ENCODE data around the gene SMPDL3B. TPM values are rescaled to one million over a fixed set of nuclear protein-coding genes. Genes with fewer than 3 reads are reported as not detected.

The SMPDL3B gene
- total RNA-seq, 1 experiment from 2014 or later: 51.3 TPM

DNA sequence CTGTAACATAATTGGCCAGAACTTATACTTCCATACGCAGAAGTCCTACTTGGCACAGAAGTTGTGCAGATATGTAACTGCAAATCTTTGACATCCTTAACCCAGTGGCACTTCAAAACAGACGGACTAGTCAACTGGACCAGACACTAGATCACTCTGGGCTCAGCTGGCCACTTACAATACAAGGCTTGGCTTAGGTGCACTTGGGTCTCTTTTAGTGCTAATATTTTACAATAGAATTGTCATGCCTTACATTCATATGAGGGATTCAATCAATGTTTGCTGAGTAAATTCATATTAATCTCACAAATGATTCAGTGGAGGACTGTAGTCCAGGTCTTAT is 45.0 kb downstream of the SMPDL3B start:
- Histone ChIP-seq H2BK120ac (ENCODE audit: low read depth, low read length, poor library complexity, severe bottlenecking) (no peak overlapping the region), H3K79me1 (ENCODE audit: insufficient read depth, low read depth, low read length, poor library complexity, severe bottlenecking) (no peaks in the 10 kb centered on the region), H3K9ac (ENCODE audit: extremely low read depth, insufficient read length, low read length) (no peak overlapping the region), H3K27ac (ENCODE audit: insufficient read length, low read depth, low read length) (no peak overlapping the region), H2AFZ (ENCODE audit: low read length) (no peak overlapping the region), H4K8ac (replicated peaks; ENCODE audit: insufficient read length, low read depth, low read length) (no peak overlapping the region), H3K4ac (ENCODE audit: low read depth, low read length) (no peak overlapping the region), H4K20me1 (ENCODE audit: control insufficient read depth, insufficient read depth, insufficient read length) (no peaks in the 10 kb centered on the region), H3K18ac (ENCODE audit: insufficient read length, low read depth, low read length) (no peak overlapping the region), H3K9me3 (ENCODE audit: control insufficient read depth, low read depth, low read length) (no peaks in the 10 kb centered on the region), H3K56ac (ENCODE audit: insufficient read length, low read depth, low read length) (no peak overlapping the region), H2BK20ac (ENCODE audit: low read depth, low read length, poor library complexity, severe bottlenecking) (no peak overlapping the region), H3K4me2 (ENCODE audit: insufficient read depth, insufficient read length, low read length) (no peak overlapping the region), H3K23me2 (ENCODE audit: insufficient read length, low read depth, low read length, poor library complexity, severe bottlenecking) (no peaks in the 10 kb centered on the region), H2AK5ac (ENCODE audit: insufficient read length, low read length) (no peak overlapping the region), H2BK5ac (ENCODE audit: insufficient read length, low read length) (no peak overlapping the region), H3K23ac (ENCODE audit: insufficient read length, low read depth, low read length) (no peak overlapping the region), H3K27me3 (ENCODE audit: insufficient read depth, low read length) (no peaks in the 10 kb centered on the region), H3K79me2 (ENCODE audit: insufficient read depth, low read length) (no peaks in the 10 kb centered on the region), H2BK15ac (ENCODE audit: low read depth, low read length) (no peak overlapping the region), H3K4me1 (ENCODE audit: insufficient read depth, low read length) (no peaks in the 10 kb centered on the region), H4K5ac (ENCODE audit: insufficient read length, low read depth, low read length) (no peak overlapping the region), H3K14ac (ENCODE audit: insufficient read depth, low read length) (no peak overlapping the region), H3T11ph (ENCODE audit: low read length) (no peak overlapping the region), H4K91ac (ENCODE audit: insufficient read length, low read depth, low read length) (no peak overlapping the region), H2BK12ac (ENCODE audit: insufficient read length, low read depth, low read length) (no peak overlapping the region)
- H3K4me3 Mint-ChIP-seq: no peak overlapping the region
- no peaks in the 10 kb centered on the region for H3K27me3 Mint-ChIP-seq (ENCODE audit: low read depth)
- no peak overlapping the region for H3K27ac Mint-ChIP-seq
- TF ChIP-seq CTCF (conservative IDR thresholded peaks at IDR 0.05): no peak
- no peak for DNase-seq
- H3K9me3 Mint-ChIP-seq: no peaks in the 10 kb centered on the region
- peaks cover 0 to 10% (median 8%) of the 10 kb centered on the region in 3 experiments; a peak in 4 of 7 replicates for H3K36me3 Mint-ChIP-seq (ENCODE audit: insufficient read depth in 1 of 3, low read depth in 3 of 3)
- WGBS (ENCODE audit: extremely low coverage, insufficient read length, low lambda C conversion rate): no CpG with 5 or more reads among the region's 2 CpGs
- no peaks in the 10 kb centered on the region for H3K4me1 Mint-ChIP-seq
